B cell (primary cell): Measurements from ENCODE around the gene RALGAPA2.

Experiments used
- CTCF ChIP-seq: fragments of 200-600 bp; IDR thresholded peaks from one replicate; pipeline ENCODE4 v1.8.0; 2022; ENCODE audit warnings: antibody characterized with exemption, mild to moderate bottlenecking
- EZH2 ChIP-seq: IDR thresholded peaks from 2 replicates; pipeline ENCODE4 v1.6.1; 2012; ENCODE audit warnings: borderline replicate concordance, low read depth, mild to moderate bottlenecking, moderate library complexity, low read length; ENCODE audit not compliant: insufficient read depth, poor library complexity, severe bottlenecking

GRCh38 chr20:20435453-20435852, 277.0 kb downstream of the RALGAPA2 start:
- no peak for TF ChIP-seq CTCF
- TF ChIP-seq EZH2: no peak
